ENCODE data around the gene NACC2.
"Not testable (repeated sequence)": the region's sequence is repeated elsewhere in the genome, so short reads cannot be mapped to it uniquely, and the experiment has no call there.

NACC2 gene

GRCh38 chr9:136039488-136039887 lies 55.6 kb downstream of the NACC2 start:
- Histone ChIP-seq H3K4me1 (ENCODE audit: control insufficient read depth, insufficient read depth, low read length, poor library complexity, severe bottlenecking) (no peaks in the 10 kb centered on the region), H3K27ac (ENCODE audit: low read depth, low read length, severe bottlenecking) (no peak overlapping the region), H3K4me3 (ENCODE audit: extremely low read depth, insufficient read depth, low read length, poor library complexity, severe bottlenecking) (no peak overlapping the region), H3K36me3 (ENCODE audit: control insufficient read depth, insufficient read depth, low read length) (peaks cover 80% of the 10 kb centered on the region), H3K9me3 (ENCODE audit: control insufficient read depth, low read length) (peaks cover 28% of the 10 kb centered on the region)
- 93% methylated on average over 2 of the region's 2 CpGs for WGBS, 2 experiments (ENCODE audit: insufficient coverage in 2 of 2)

- Histone ChIP-seq H3K4me3 (ENCODE audit: extremely low read depth, insufficient read depth, low read length, poor library complexity, severe bottlenecking) (no peak overlapping the region), H3K27ac (ENCODE audit: low read depth, low read length, severe bottlenecking) (no peak overlapping the region), H3K9me3 (ENCODE audit: control insufficient read depth, low read length) (peaks cover 30% of the 10 kb centered on the region), H3K4me1 (ENCODE audit: control insufficient read depth, insufficient read depth, low read length, poor library complexity, severe bottlenecking) (no peaks in the 10 kb centered on the region), H3K36me3 (ENCODE audit: control insufficient read depth, insufficient read depth, low read length) (peaks cover 87% of the 10 kb centered on the region)
- WGBS, 2 experiments (ENCODE audit: insufficient coverage in 2 of 2), result no CpG with 5 or more reads among the region's 2 CpGs
Observed at GRCh38 chr9:136036848-136037247, 58.2 kb downstream of the NACC2 start.

GRCh38 chr9:136036050-136036449 lies 59.0 kb downstream of the NACC2 start:
- no peaks in the 10 kb centered on the region for H3K4me1 ChIP-seq (ENCODE audit: control insufficient read depth, insufficient read depth, low read length, poor library complexity, severe bottlenecking)
- no peak overlapping the region for H3K27ac ChIP-seq (ENCODE audit: low read depth, low read length, severe bottlenecking)
- no peak overlapping the region for H3K4me3 ChIP-seq (ENCODE audit: extremely low read depth, insufficient read depth, low read length, poor library complexity, severe bottlenecking)
- peaks cover 35% of the 10 kb centered on the region for H3K9me3 ChIP-seq (ENCODE audit: control insufficient read depth, low read length)
- WGBS, 2 experiments (ENCODE audit: insufficient coverage in 2 of 2), result 89 to 94% methylated on average over 4 to 6 of the region's 6 CpGs
- H3K36me3 ChIP-seq (ENCODE audit: control insufficient read depth, insufficient read depth, low read length), result peaks cover 86% of the 10 kb centered on the region

GRCh38 chr9:136031741-136032730 lies 63.1 kb downstream of the NACC2 start:
- WGBS, 2 experiments (ENCODE audit: insufficient coverage in 2 of 2), result 89 to 98% methylated on average over 11 to 12 of the region's 13 CpGs
- Histone ChIP-seq H3K27ac (ENCODE audit: low read depth, low read length, severe bottlenecking) (no peak overlapping the region), H3K9me3 (ENCODE audit: control insufficient read depth, low read length) (peaks cover 20% of the 10 kb centered on the region), H3K4me3 (ENCODE audit: extremely low read depth, insufficient read depth, low read length, poor library complexity, severe bottlenecking) (no peak overlapping the region), H3K36me3 (ENCODE audit: control insufficient read depth, insufficient read depth, low read length) (peaks cover 85% of the 10 kb centered on the region), H3K4me1 (ENCODE audit: control insufficient read depth, insufficient read depth, low read length, poor library complexity, severe bottlenecking) (no peaks in the 10 kb centered on the region)

GRCh38 chr9:136031094-136031493 lies 64.0 kb downstream of the NACC2 start:
- H3K4me1 ChIP-seq (ENCODE audit: control insufficient read depth, insufficient read depth, low read length, poor library complexity, severe bottlenecking), result no peaks in the 10 kb centered on the region
- no peak overlapping the region for H3K27ac ChIP-seq (ENCODE audit: low read depth, low read length, severe bottlenecking)
- peaks cover 82% of the 10 kb centered on the region for H3K36me3 ChIP-seq (ENCODE audit: control insufficient read depth, insufficient read depth, low read length)
- 98% methylated on average over 5 to 6 of the region's 8 CpGs for WGBS, 2 experiments (ENCODE audit: insufficient coverage in 2 of 2)
- no peak overlapping the region for H3K4me3 ChIP-seq (ENCODE audit: extremely low read depth, insufficient read depth, low read length, poor library complexity, severe bottlenecking)
- H3K9me3 ChIP-seq (ENCODE audit: control insufficient read depth, low read length), result peaks cover 16% of the 10 kb centered on the region

GRCh38 chr9:136029556-136029955 lies 65.5 kb downstream of the NACC2 start:
- WGBS, 2 experiments (ENCODE audit: insufficient coverage in 2 of 2), result 94 to 98% methylated on average over 10 to 12 of the region's 12 CpGs
- H3K9me3 ChIP-seq (ENCODE audit: control insufficient read depth, low read length), result peaks cover 16% of the 10 kb centered on the region
- no peak overlapping the region for H3K27ac ChIP-seq (ENCODE audit: low read depth, low read length, severe bottlenecking)
- H3K4me1 ChIP-seq (ENCODE audit: control insufficient read depth, insufficient read depth, low read length, poor library complexity, severe bottlenecking), result no peaks in the 10 kb centered on the region
- no peak overlapping the region for H3K4me3 ChIP-seq (ENCODE audit: extremely low read depth, insufficient read depth, low read length, poor library complexity, severe bottlenecking)
- peaks cover 74% of the 10 kb centered on the region for H3K36me3 ChIP-seq (ENCODE audit: control insufficient read depth, insufficient read depth, low read length)

- Histone ChIP-seq H3K36me3 (ENCODE audit: control insufficient read depth, insufficient read depth, low read length) (peaks cover 67% of the 10 kb centered on the region), H3K4me3 (ENCODE audit: extremely low read depth, insufficient read depth, low read length, poor library complexity, severe bottlenecking) (no peak overlapping the region), H3K27ac (ENCODE audit: low read depth, low read length, severe bottlenecking) (no peak overlapping the region), H3K4me1 (ENCODE audit: control insufficient read depth, insufficient read depth, low read length, poor library complexity, severe bottlenecking) (no peaks in the 10 kb centered on the region), H3K9me3 (ENCODE audit: control insufficient read depth, low read length) (peaks cover 16% of the 10 kb centered on the region)
- 75 to 92% methylated on average over 7 to 10 of the region's 10 CpGs for WGBS, 2 experiments (ENCODE audit: insufficient coverage in 2 of 2)
Observed at GRCh38 chr9:136028760-136029470, 66.2 kb downstream of the NACC2 start.

GRCh38 chr9:136026943-136027289 lies 68.2 kb downstream of the NACC2 start:
- peaks cover 16% of the 10 kb centered on the region for H3K9me3 ChIP-seq (ENCODE audit: control insufficient read depth, low read length)
- 92 to 97% methylated on average over 5 to 6 of the region's 8 CpGs for WGBS, 2 experiments (ENCODE audit: insufficient coverage in 2 of 2)
- peaks cover 58% of the 10 kb centered on the region for H3K36me3 ChIP-seq (ENCODE audit: control insufficient read depth, insufficient read depth, low read length)
- H3K4me3 ChIP-seq (ENCODE audit: extremely low read depth, insufficient read depth, low read length, poor library complexity, severe bottlenecking); H3K27ac ChIP-seq (ENCODE audit: low read depth, low read length, severe bottlenecking); H3K4me1 ChIP-seq (ENCODE audit: control insufficient read depth, insufficient read depth, low read length, poor library complexity, severe bottlenecking): not testable (repeated sequence)

GRCh38 chr9:136026266-136026942 lies 68.7 kb downstream of the NACC2 start:
- no peak overlapping the region for H3K27ac ChIP-seq (ENCODE audit: low read depth, low read length, severe bottlenecking)
- no peak overlapping the region for H3K4me3 ChIP-seq (ENCODE audit: extremely low read depth, insufficient read depth, low read length, poor library complexity, severe bottlenecking)
- peaks cover 12% of the 10 kb centered on the region for H3K9me3 ChIP-seq (ENCODE audit: control insufficient read depth, low read length)
- H3K4me1 ChIP-seq (ENCODE audit: control insufficient read depth, insufficient read depth, low read length, poor library complexity, severe bottlenecking), result no peaks in the 10 kb centered on the region
- WGBS, 2 experiments (ENCODE audit: insufficient coverage in 2 of 2), result 86 to 92% methylated on average over 5 of the region's 8 CpGs
- H3K36me3 ChIP-seq (ENCODE audit: control insufficient read depth, insufficient read depth, low read length), result peaks cover 60% of the 10 kb centered on the region

GRCh38 chr9:136025481-136025880 lies 69.6 kb downstream of the NACC2 start:
- peaks cover 4% of the 10 kb centered on the region for H3K9me3 ChIP-seq (ENCODE audit: control insufficient read depth, low read length)
- H3K36me3 ChIP-seq (ENCODE audit: control insufficient read depth, insufficient read depth, low read length), result peaks cover 55% of the 10 kb centered on the region
- WGBS, 2 experiments (ENCODE audit: insufficient coverage in 2 of 2), result 90 to 95% methylated on average over 6 to 8 of the region's 10 CpGs
- no peak overlapping the region for H3K27ac ChIP-seq (ENCODE audit: low read depth, low read length, severe bottlenecking)
- H3K4me1 ChIP-seq (ENCODE audit: control insufficient read depth, insufficient read depth, low read length, poor library complexity, severe bottlenecking), result no peaks in the 10 kb centered on the region
- no peak overlapping the region for H3K4me3 ChIP-seq (ENCODE audit: extremely low read depth, insufficient read depth, low read length, poor library complexity, severe bottlenecking)

Data from mesodermal cell (in vitro differentiated cells).